DOHH2 (cell line): ENCODE results near the gene KITLG.

Experiments
- EZH2phosphoT487 ChIP-seq: fragments of 200-600 bp; sonication (generic); IDR thresholded peaks from 2 replicates; pipeline ENCODE4 v1.6.1; 2017; ENCODE audit warnings: borderline replicate concordance, mild to moderate bottlenecking, antibody characterized with exemption, low read length, moderate library complexity, mixed read lengths
- TF ChIP-seq, protein P1 (sequence below): fragments of 200-600 bp; sonication (generic); IDR thresholded peaks from one replicate; pipeline ENCODE4 v1.5.1; 2014; ENCODE audit warnings: antibody characterized with exemption, mild to moderate bottlenecking, low read depth, low read length; ENCODE audit not compliant: poor library complexity, severe bottlenecking

GRCh38 chr12:88579161-88579517 lies 1.1 kb downstream of the KITLG start:
- TF ChIP-seq, protein P1, sequence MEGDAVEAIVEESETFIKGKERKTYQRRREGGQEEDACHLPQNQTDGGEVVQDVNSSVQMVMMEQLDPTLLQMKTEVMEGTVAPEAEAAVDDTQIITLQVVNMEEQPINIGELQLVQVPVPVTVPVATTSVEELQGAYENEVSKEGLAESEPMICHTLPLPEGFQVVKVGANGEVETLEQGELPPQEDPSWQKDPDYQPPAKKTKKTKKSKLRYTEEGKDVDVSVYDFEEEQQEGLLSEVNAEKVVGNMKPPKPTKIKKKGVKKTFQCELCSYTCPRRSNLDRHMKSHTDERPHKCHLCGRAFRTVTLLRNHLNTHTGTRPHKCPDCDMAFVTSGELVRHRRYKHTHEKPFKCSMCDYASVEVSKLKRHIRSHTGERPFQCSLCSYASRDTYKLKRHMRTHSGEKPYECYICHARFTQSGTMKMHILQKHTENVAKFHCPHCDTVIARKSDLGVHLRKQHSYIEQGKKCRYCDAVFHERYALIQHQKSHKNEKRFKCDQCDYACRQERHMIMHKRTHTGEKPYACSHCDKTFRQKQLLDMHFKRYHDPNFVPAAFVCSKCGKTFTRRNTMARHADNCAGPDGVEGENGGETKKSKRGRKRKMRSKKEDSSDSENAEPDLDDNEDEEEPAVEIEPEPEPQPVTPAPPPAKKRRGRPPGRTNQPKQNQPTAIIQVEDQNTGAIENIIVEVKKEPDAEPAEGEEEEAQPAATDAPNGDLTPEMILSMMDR: no peak
- TF ChIP-seq EZH2phosphoT487: no peak
